NCI-H82 treated with DMSO at 0.1 percent for 48 hours (cell line): ENCODE data around the gene EBNA1BP2.
"Not testable (repeated sequence)": the region's sequence is repeated elsewhere in the genome, so short reads cannot be mapped to it uniquely, and the experiment has no call there.

ENCODE experiments used
- DNase-seq: peaks from one replicate; lab custom pipeline; 2025; ENCODE audit not compliant: unreplicated experiment; lab: John Stamatoyannopoulos, UW

EBNA1BP2 gene

GRCh38 chr1:43171876-43172526 is at the start of gene EBNA1BP2, which contains the start of gene CFAP57:
Gene EBNA1BP2 (minus strand): TSS chr1:43172290. CDS start chr1:43172118, 172 bp downstream.
Gene CFAP57 (plus strand): TSS chr1:43172330. CDS start chr1:43172754, 424 bp downstream.
- DNase-seq = peak; percentile 84

GRCh38 chr1:43221797-43222196 is 49.7 kb upstream of the EBNA1BP2 start:
- no peak for DNase-seq

GRCh38 chr1:43220905-43221778 is 49.1 kb upstream of the EBNA1BP2 start:
- no peak for DNase-seq

GRCh38 chr1:43217747-43218146 is 45.7 kb upstream of the EBNA1BP2 start:
- DNase-seq = no peak

- no peak for DNase-seq
Observed at GRCh38 chr1:43214501-43215444, 42.7 kb upstream of the EBNA1BP2 start.

GRCh38 chr1:43208277-43208676 is 36.2 kb upstream of the EBNA1BP2 start:
- DNase-seq = not testable (repeated sequence)

- no peak for DNase-seq
Observed at GRCh38 chr1:43207229-43207853, 35.3 kb upstream of the EBNA1BP2 start.

GRCh38 chr1:43206600-43207228 is 34.6 kb upstream of the EBNA1BP2 start:
- DNase-seq = no peak

GRCh38 chr1:43205671-43206070 is 33.6 kb upstream of the EBNA1BP2 start:
- DNase-seq = no peak

- DNase-seq = no peak
Observed at GRCh38 chr1:43204394-43204793, 32.3 kb upstream of the EBNA1BP2 start.

GRCh38 chr1:43203859-43204258 is 31.8 kb upstream of the EBNA1BP2 start:
- no peak for DNase-seq

- no peak for DNase-seq
Observed at GRCh38 chr1:43199093-43199726, 27.1 kb upstream of the EBNA1BP2 start.

GRCh38 chr1:43197343-43198127 is 25.4 kb upstream of the EBNA1BP2 start:
- no peak for DNase-seq

GRCh38 chr1:43194509-43194908 is 22.4 kb upstream of the EBNA1BP2 start:
- DNase-seq = no peak

- DNase-seq = no peak
Observed at GRCh38 chr1:43188106-43188505, 16.0 kb upstream of the EBNA1BP2 start.

GRCh38 chr1:43184995-43185394 is 12.9 kb upstream of the EBNA1BP2 start:
- DNase-seq = peak; percentile 47

GRCh38 chr1:43184388-43184787 is 12.3 kb upstream of the EBNA1BP2 start:
- DNase-seq = no peak

- no peak for DNase-seq
Observed at GRCh38 chr1:43177691-43178090, 5.6 kb upstream of the EBNA1BP2 start.

GRCh38 chr1:43174873-43175272 is 2.8 kb upstream of the EBNA1BP2 start:
- DNase-seq = no peak
